Measurements from ENCODE around the gene COL1A1. TPM values are rescaled to one million over a fixed set of nuclear protein-coding genes. Genes with fewer than 3 reads are reported as not detected.

COL1A1 gene
- total and polyA plus RNA-seq, 2 of the 13 experiments (the other 11 are each of a cell fraction or from before 2014, with no cell fraction given), result 0.05 TPM; not detected in 1

DNA sequence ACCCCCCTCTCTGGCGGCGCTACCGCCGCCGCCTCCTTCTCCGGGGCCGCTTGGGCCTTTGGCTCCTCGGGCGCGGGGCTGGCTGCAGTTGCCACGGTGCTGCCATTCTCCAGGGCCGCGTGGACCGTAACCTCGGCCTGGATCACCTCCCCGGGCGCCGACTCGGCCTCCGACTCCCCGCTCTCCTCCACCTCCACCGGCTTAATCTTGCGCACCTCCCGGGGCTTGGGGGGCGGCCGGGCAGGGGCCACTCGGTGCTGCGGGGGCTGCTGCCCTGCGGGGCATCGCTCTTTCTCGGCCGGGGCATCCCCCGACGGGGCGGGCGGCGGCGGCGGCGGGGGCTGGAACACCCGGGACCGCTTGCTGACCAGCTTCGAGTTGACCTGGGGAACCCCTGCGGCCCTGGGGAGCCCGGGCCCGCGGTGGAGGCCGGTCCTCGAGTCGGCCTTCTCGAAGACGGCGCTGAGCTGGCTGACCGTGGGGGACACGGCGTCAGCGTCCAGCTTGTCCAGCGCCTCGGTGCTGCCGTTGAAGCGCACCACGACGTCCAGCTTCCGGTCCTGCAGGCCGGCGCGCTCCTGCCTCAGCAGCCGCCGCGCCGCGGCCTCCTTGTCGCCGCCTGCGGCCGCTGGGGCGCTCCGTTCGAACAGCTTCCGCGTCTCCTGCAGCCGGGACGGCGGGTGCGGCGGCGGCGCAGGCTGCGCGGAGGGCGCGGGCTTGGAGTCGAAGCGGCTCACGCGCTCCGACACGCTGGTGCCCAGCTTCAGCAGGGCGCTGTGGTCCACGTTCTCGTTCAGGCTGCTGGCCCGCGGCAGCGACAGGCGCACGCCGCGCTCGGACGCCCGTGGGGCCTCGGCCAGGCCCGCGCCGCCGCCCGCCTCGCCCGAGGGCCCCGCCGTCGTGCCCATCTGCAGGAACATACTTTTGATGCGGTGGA, 51.7 kb downstream of the COL1A1 start (continued):
- TF ChIP-seq, protein P1, sequence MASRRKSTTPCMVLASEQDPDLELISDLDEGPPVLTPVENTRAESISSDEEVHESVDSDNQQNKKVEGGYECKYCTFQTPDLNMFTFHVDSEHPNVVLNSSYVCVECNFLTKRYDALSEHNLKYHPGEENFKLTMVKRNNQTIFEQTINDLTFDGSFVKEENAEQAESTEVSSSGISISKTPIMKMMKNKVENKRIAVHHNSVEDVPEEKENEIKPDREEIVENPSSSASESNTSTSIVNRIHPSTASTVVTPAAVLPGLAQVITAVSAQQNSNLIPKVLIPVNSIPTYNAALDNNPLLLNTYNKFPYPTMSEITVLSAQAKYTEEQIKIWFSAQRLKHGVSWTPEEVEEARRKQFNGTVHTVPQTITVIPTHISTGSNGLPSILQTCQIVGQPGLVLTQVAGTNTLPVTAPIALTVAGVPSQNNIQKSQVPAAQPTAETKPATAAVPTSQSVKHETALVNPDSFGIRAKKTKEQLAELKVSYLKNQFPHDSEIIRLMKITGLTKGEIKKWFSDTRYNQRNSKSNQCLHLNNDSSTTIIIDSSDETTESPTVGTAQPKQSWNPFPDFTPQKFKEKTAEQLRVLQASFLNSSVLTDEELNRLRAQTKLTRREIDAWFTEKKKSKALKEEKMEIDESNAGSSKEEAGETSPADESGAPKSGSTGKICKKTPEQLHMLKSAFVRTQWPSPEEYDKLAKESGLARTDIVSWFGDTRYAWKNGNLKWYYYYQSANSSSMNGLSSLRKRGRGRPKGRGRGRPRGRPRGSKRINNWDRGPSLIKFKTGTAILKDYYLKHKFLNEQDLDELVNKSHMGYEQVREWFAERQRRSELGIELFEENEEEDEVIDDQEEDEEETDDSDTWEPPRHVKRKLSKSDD (CRISPR knock-in tag; IDR thresholded peaks at IDR 0.05; ENCODE audit: low read depth), result no peak
- no peak for TF ChIP-seq ZNF775 (CRISPR knock-in tag; IDR thresholded peaks at IDR 0.05; ENCODE audit: borderline replicate concordance)
- TF ChIP-seq, protein P2, sequence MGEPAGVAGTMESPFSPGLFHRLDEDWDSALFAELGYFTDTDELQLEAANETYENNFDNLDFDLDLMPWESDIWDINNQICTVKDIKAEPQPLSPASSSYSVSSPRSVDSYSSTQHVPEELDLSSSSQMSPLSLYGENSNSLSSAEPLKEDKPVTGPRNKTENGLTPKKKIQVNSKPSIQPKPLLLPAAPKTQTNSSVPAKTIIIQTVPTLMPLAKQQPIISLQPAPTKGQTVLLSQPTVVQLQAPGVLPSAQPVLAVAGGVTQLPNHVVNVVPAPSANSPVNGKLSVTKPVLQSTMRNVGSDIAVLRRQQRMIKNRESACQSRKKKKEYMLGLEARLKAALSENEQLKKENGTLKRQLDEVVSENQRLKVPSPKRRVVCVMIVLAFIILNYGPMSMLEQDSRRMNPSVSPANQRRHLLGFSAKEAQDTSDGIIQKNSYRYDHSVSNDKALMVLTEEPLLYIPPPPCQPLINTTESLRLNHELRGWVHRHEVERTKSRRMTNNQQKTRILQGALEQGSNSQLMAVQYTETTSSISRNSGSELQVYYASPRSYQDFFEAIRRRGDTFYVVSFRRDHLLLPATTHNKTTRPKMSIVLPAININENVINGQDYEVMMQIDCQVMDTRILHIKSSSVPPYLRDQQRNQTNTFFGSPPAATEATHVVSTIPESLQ (CRISPR knock-in tag; conservative IDR thresholded peaks at IDR 0.05), result no peak
- peak; percentile 76 for TF ChIP-seq ZNF431 (CRISPR knock-in tag; IDR thresholded peaks at IDR 0.05; ENCODE audit: borderline replicate concordance, low read depth)
- 0 out of 2 replicates have a peak, but pooled peaks have one; percentile 30 for TF ChIP-seq FOXA3 (CRISPR knock-in tag; IDR thresholded peaks at IDR 0.05)
- no peak for TF ChIP-seq TCF12 (IDR thresholded peaks at IDR 0.05)
- TF ChIP-seq TCF12 (CRISPR knock-in tag; IDR thresholded peaks at IDR 0.05), result peak; percentile 82
- TF ChIP-seq TEAD3 (CRISPR knock-in tag; optimal IDR thresholded peaks at IDR 0.05; ENCODE audit: borderline replicate concordance), result peak; percentile 5
- no peak; the same call in none of the 2 replicates for TF ChIP-seq ZNF138 (CRISPR knock-in tag; IDR thresholded peaks at IDR 0.05; ENCODE audit: low read depth)
- TF ChIP-seq, protein P3, sequence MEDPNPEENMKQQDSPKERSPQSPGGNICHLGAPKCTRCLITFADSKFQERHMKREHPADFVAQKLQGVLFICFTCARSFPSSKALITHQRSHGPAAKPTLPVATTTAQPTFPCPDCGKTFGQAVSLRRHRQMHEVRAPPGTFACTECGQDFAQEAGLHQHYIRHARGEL (CRISPR knock-in tag; IDR thresholded peaks at IDR 0.05), result 0 out of 2 replicates have a peak, but pooled peaks have one; percentile 54
- peak; percentile 89 for TF ChIP-seq HES4 (CRISPR knock-in tag; IDR thresholded peaks at IDR 0.05; ENCODE audit: borderline replicate concordance)
- no peak for TF ChIP-seq HMG20A (CRISPR knock-in tag; IDR thresholded peaks at IDR 0.05; ENCODE audit: borderline replicate concordance)
- no peak for TF ChIP-seq ZBTB20 (CRISPR knock-in tag; IDR thresholded peaks at IDR 0.05; ENCODE audit: borderline replicate concordance, low read depth)
- TF ChIP-seq, protein P4, sequence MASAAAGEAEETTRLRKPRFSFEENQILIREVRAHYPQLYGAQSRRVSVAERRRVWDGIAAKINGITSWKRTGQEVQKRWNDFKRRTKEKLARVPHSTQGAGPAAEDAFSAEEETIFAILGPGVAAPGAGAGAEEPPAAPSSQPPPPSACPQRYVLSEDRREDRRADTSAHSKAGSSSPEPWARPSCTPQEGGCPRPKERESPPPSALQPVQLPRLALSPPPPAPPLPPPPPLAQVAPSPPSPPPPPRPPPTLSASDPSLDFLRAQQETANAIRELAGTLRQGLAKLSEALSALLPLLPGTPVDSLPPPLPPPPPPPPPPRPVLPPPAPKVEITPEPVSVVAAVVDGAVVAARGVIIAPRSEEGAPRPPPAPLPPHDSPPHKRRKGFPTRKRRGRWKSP (CRISPR knock-in tag; IDR thresholded peaks at IDR 0.05), result peak; percentile 69; the same call in 1 of the 2 replicates
- TF ChIP-seq, protein P5, sequence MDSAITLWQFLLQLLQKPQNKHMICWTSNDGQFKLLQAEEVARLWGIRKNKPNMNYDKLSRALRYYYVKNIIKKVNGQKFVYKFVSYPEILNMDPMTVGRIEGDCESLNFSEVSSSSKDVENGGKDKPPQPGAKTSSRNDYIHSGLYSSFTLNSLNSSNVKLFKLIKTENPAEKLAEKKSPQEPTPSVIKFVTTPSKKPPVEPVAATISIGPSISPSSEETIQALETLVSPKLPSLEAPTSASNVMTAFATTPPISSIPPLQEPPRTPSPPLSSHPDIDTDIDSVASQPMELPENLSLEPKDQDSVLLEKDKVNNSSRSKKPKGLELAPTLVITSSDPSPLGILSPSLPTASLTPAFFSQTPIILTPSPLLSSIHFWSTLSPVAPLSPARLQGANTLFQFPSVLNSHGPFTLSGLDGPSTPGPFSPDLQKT (CRISPR knock-in tag; IDR thresholded peaks at IDR 0.05; ENCODE audit: borderline replicate concordance), result 0 out of 2 replicates have a peak, but pooled peaks have one; percentile 26
- TF ChIP-seq HDAC6 (IDR thresholded peaks at IDR 0.05; ENCODE audit: low read depth, low read length), result no peak
- TF ChIP-seq ZNF614 (CRISPR knock-in tag; IDR thresholded peaks at IDR 0.05; ENCODE audit: borderline replicate concordance), result no peak
- no peak for TF ChIP-seq ZNF225 (CRISPR knock-in tag; IDR thresholded peaks at IDR 0.05)
- TF ChIP-seq, protein P6, sequence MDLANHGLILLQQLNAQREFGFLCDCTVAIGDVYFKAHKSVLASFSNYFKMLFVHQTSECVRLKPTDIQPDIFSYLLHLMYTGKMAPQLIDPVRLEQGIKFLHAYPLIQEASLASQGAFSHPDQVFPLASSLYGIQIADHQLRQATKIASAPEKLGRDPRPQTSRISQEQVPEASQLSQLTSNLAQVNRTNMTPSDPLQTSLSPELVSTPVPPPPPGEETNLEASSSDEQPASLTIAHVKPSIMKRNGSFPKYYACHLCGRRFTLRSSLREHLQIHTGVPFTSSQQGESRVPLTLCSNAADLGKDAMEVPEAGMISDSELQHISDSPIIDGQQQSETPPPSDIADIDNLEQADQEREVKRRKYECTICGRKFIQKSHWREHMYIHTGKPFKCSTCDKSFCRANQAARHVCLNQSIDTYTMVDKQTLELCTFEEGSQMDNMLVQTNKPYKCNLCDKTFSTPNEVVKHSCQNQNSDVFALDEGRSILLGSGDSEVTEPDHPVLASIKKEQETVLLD (CRISPR knock-in tag; IDR thresholded peaks at IDR 0.05; ENCODE audit: low read depth), result peak; percentile 83
